Left ventricle myocardium inferior (tissue), 1 donor: Measurements from ENCODE around the gene KCNB1. TPM values are rescaled to one million over a fixed set of nuclear protein-coding genes. Genes with fewer than 3 reads are reported as not detected.

Experiments used
- DNase-seq: peaks from one replicate; pipeline ENCODE4 v3.0.0-alpha.2; 2020
- H3K27ac ChIP-seq: fragments of 200-600 bp; replicated peaks from 2 replicates; pipeline ENCODE4 v1.8.0; 2021
- H3K27me3 ChIP-seq: fragments of 200-600 bp; 2 replicates; pipeline ENCODE4 v1.8.0; 2021; ENCODE audit warnings: low read depth
- H3K36me3 ChIP-seq: fragments of 200-600 bp; 2 replicates; pipeline ENCODE4 v1.8.0; 2021
- H3K4me1 ChIP-seq: fragments of 200-600 bp; 2 replicates; pipeline ENCODE4 v1.8.0; 2021
- H3K4me3 ChIP-seq: fragments of 200-600 bp; 2 replicates; pipeline ENCODE4 v1.8.0; 2021; ENCODE audit warnings: mild to moderate bottlenecking, moderate library complexity
- H3K9me3 ChIP-seq: fragments of 200-600 bp; replicated peaks from 2 replicates; pipeline ENCODE4 v1.8.0; 2021
- CTCF ChIP-seq: fragments of 200-600 bp; IDR thresholded peaks from 2 replicates; pipeline ENCODE4 v1.8.0; 2021; ENCODE audit warnings: antibody characterized with exemption, mild to moderate bottlenecking, borderline replicate concordance
- intact Hi-C: fragments of 100-400 bp; cut with micrococcal nuclease; formaldehyde crosslinking; loops from one replicate; pipeline ENCODE4 v1.11.0; 2022
- total RNA-seq: library from RNA; stranded (reverse); fragmentation: NEBNext Ultra II Directional; extraction: Animal tissue kit (Norgen Biotek cat#: 25700); gene quantifications from one replicate; pipeline ENCODE4 v1.2.1, GENCODE V29; 2021
- donor health status: DM: no; HTN: yes; CAD: no; lungs with severe emphysema.

The KCNB1 gene
- total RNA-seq, 1 donor from 2014 or later, result 0.77 TPM

GRCh38 chr20:49403911-49404310 lies 78.6 kb downstream of the KCNB1 start:
- Histone ChIP-seq H3K27ac (no peak overlapping the region), H3K9me3 (no peaks in the 10 kb centered on the region), H3K36me3 (no peaks in the 10 kb centered on the region), H3K4me3 (no peak overlapping the region), H3K27me3 (peaks cover 4% of the 10 kb centered on the region), H3K4me1 (peaks cover 32% of the 10 kb centered on the region)
- no peak for DNase-seq
- intact Hi-C loops, result no loop called here
- no peak for TF ChIP-seq CTCF

GRCh38 chr20:49403012-49403411 lies 79.5 kb downstream of the KCNB1 start:
- DNase-seq, result no peak
- Histone ChIP-seq H3K36me3 (no peaks in the 10 kb centered on the region), H3K27me3 (no peaks in the 10 kb centered on the region), H3K4me1 (peaks cover 35% of the 10 kb centered on the region), H3K27ac (peak overlapping the region; percentile 84), H3K9me3 (no peaks in the 10 kb centered on the region), H3K4me3 (no peak overlapping the region)
- TF ChIP-seq CTCF, result no peak
- intact Hi-C loops, result no loop called here

GRCh38 chr20:49400904-49401303 lies 81.6 kb downstream of the KCNB1 start:
- intact Hi-C loops, result no loop called here
- no peak for DNase-seq
- H3K4me3 ChIP-seq, result no peak overlapping the region
- H3K4me1 ChIP-seq, result peaks cover 38% of the 10 kb centered on the region
- H3K27me3 ChIP-seq, result peaks cover 2% of the 10 kb centered on the region
- peak overlapping the region; percentile 84 for H3K27ac ChIP-seq
- H3K36me3 ChIP-seq, result no peaks in the 10 kb centered on the region
- no peak for TF ChIP-seq CTCF
- no peaks in the 10 kb centered on the region for H3K9me3 ChIP-seq

- H3K36me3 ChIP-seq, result no peaks in the 10 kb centered on the region
- DNase-seq, result peak; percentile 34
- TF ChIP-seq CTCF, result no peak
- H3K27me3 ChIP-seq, result peaks cover 7% of the 10 kb centered on the region
- peaks cover 38% of the 10 kb centered on the region for H3K4me1 ChIP-seq
- no peak overlapping the region for H3K4me3 ChIP-seq
- no peaks in the 10 kb centered on the region for H3K9me3 ChIP-seq
- intact Hi-C loops, result no loop called here
- peak overlapping the region; percentile 84 for H3K27ac ChIP-seq
Measured at GRCh38 chr20:49400410-49400809, 82.1 kb downstream of the KCNB1 start.

GRCh38 chr20:49399329-49399728 lies 83.1 kb downstream of the KCNB1 start:
- Histone ChIP-seq H3K9me3 (no peaks in the 10 kb centered on the region), H3K27ac (peak overlapping the region; percentile 84), H3K4me3 (no peak overlapping the region), H3K36me3 (no peaks in the 10 kb centered on the region), H3K27me3 (peaks cover 17% of the 10 kb centered on the region), H3K4me1 (peaks cover 38% of the 10 kb centered on the region)
- intact Hi-C loops, result no loop called here
- no peak for DNase-seq
- no peak for TF ChIP-seq CTCF
